ENCODE measurements around the gene ROBO4.

- TF ChIP-seq CTCF (IDR thresholded peaks at IDR 0.05; ENCODE audit: insufficient read depth, low read length, poor library complexity, severe bottlenecking) (no peak), EZH2phosphoT487 (conservative IDR thresholded peaks at IDR 0.05; ENCODE audit: low read length) (no peak)
Measured at GRCh38 chr11:124930799-124931198, 33.1 kb upstream of the ROBO4 start.

Measured in SU-DHL-6 (cell line).